ENCODE data around the gene FAM181A. TPM values are rescaled to one million over a fixed set of nuclear protein-coding genes. Genes with fewer than 3 reads are reported as not detected.

FAM181A gene
- total RNA-seq, 1 donor from 2014 or later: not detected

- TF ChIP-seq, protein P1, sequence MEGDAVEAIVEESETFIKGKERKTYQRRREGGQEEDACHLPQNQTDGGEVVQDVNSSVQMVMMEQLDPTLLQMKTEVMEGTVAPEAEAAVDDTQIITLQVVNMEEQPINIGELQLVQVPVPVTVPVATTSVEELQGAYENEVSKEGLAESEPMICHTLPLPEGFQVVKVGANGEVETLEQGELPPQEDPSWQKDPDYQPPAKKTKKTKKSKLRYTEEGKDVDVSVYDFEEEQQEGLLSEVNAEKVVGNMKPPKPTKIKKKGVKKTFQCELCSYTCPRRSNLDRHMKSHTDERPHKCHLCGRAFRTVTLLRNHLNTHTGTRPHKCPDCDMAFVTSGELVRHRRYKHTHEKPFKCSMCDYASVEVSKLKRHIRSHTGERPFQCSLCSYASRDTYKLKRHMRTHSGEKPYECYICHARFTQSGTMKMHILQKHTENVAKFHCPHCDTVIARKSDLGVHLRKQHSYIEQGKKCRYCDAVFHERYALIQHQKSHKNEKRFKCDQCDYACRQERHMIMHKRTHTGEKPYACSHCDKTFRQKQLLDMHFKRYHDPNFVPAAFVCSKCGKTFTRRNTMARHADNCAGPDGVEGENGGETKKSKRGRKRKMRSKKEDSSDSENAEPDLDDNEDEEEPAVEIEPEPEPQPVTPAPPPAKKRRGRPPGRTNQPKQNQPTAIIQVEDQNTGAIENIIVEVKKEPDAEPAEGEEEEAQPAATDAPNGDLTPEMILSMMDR (IDR thresholded peaks at IDR 0.05; ENCODE audit: insufficient read depth, low read length, severe bottlenecking): peak; percentile 99
- DNase-seq (ENCODE audit: low read depth): peak; percentile 28
- Histone ChIP-seq H3K27me3 (ENCODE audit: control insufficient read depth, insufficient read depth, low read length) (no peaks in the 10 kb centered on the region), H3K36me3 (ENCODE audit: control insufficient read depth, insufficient read depth, low read length) (no peaks in the 10 kb centered on the region), H3K4me3 (ENCODE audit: low read depth, low read length) (no peak overlapping the region)
- no peak for FAIRE-seq
Observed at GRCh38 chr14:93892923-93893558, 34.1 kb upstream of the FAM181A start.

DNA sequence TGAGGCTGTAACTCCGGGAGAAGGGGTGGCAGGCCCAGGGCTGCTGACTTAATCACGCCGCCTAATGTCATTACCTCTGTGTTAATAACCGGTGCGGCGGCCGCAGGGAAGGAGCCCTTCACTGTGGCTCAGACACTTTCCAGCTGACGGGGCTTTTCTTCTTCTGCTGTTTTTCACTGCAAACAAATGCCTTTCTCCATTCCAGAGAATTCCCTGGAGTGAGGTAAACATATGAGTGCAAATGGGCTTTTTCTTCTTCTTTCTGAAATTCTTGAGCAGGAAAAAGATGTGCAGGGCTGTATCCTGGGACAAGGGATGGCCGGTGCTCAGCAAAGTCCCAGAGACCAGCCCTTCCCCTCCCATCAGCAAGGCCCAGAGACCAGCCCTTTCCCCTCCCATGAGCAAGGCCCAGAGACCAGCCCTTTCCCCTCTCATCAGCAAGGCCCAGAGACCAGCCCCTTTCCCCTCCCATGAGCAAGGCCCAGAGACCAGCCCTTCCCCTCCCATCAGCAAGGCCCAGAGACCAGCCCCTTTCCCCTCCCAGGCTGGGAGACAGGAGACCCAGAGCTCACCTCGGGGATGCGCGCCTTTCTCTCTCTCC lies 33.4 kb upstream of the FAM181A start:
- FAIRE-seq: no peak
- no peak for DNase-seq (ENCODE audit: low read depth)
- TF ChIP-seq, protein P1 (IDR thresholded peaks at IDR 0.05; ENCODE audit: insufficient read depth, low read length, severe bottlenecking): no peak
- no peaks in the 10 kb centered on the region for H3K27me3 ChIP-seq (ENCODE audit: control insufficient read depth, insufficient read depth, low read length)
- H3K36me3 ChIP-seq (ENCODE audit: control insufficient read depth, insufficient read depth, low read length): no peaks in the 10 kb centered on the region
- no peak overlapping the region for H3K4me3 ChIP-seq (ENCODE audit: low read depth, low read length)

DNA sequence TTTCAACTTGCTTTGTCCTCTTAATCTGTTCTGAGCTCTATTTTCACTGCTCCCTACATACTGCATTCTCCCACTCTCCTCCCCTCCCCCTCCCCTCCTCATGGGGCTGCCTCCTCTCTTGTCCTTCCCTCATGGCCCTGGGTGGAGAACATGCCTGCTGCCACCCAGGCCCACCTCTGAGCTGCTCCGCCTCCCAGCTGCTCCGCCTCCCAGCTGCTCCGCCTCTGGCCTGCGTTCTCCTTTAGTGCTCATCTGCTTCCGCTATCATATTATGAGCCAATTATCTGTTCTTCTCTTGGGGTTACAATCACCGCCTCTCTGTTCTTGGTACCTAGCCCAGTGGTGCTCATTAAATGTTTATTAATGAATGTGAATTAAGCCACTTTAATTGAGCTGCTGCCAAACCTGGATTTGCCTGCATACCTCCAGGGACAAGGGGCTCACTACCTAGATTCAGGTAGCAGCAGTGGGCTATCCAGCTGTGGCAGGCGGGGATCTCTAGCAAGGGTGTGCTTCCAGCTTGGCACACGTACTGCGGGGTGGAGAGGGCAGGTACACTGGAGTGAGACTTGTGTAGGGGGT lies 32.0 kb upstream of the FAM181A start:
- Histone ChIP-seq H3K27me3 (ENCODE audit: control insufficient read depth, insufficient read depth, low read length) (no peaks in the 10 kb centered on the region), H3K36me3 (ENCODE audit: control insufficient read depth, insufficient read depth, low read length) (no peaks in the 10 kb centered on the region), H3K4me3 (ENCODE audit: low read depth, low read length) (no peak overlapping the region)
- TF ChIP-seq, protein P1 (IDR thresholded peaks at IDR 0.05; ENCODE audit: insufficient read depth, low read length, severe bottlenecking): no peak
- FAIRE-seq: no peak
- DNase-seq (ENCODE audit: low read depth): no peak

- no peak overlapping the region for H3K4me3 ChIP-seq (ENCODE audit: low read depth, low read length)
- H3K36me3 ChIP-seq (ENCODE audit: control insufficient read depth, insufficient read depth, low read length): no peaks in the 10 kb centered on the region
- FAIRE-seq (no peak), DNase-seq (ENCODE audit: low read depth) (no peak)
- no peaks in the 10 kb centered on the region for H3K27me3 ChIP-seq (ENCODE audit: control insufficient read depth, insufficient read depth, low read length)
- TF ChIP-seq, protein P1 (IDR thresholded peaks at IDR 0.05; ENCODE audit: insufficient read depth, low read length, severe bottlenecking): no peak
Observed at GRCh38 chr14:93897476-93897845, 29.7 kb upstream of the FAM181A start.

GRCh38 chr14:93898081-93898611 lies 29.0 kb upstream of the FAM181A start:
- no peak for DNase-seq (ENCODE audit: low read depth)
- H3K36me3 ChIP-seq (ENCODE audit: control insufficient read depth, insufficient read depth, low read length): no peaks in the 10 kb centered on the region
- TF ChIP-seq, protein P1 (IDR thresholded peaks at IDR 0.05; ENCODE audit: insufficient read depth, low read length, severe bottlenecking): no peak
- H3K27me3 ChIP-seq (ENCODE audit: control insufficient read depth, insufficient read depth, low read length): no peaks in the 10 kb centered on the region
- no peak for FAIRE-seq
- H3K4me3 ChIP-seq (ENCODE audit: low read depth, low read length): no peak overlapping the region
